Thyroid gland (tissue), 4 donors: ENCODE results near the gene FYN. TPM values are rescaled to one million over a fixed set of nuclear protein-coding genes. Genes with fewer than 3 reads are reported as not detected.

ENCODE experiments used
- DNase-seq, 2 donors: peaks; one replicate each; pipeline ENCODE4 v3.0.0-alpha.2; 2019
- H3K27ac ChIP-seq, 3 donors: fragments of 200-600 bp; sonication (generic); 1 replicate in 2 of 3; 2 replicates in 1 of 3; pipeline ENCODE4 v1.5.1; 2016 to 2019; ENCODE audit warnings: mild to moderate bottlenecking in 1 of 3, moderate library complexity in 1 of 3
- H3K27me3 ChIP-seq: fragments of 200-600 bp; sonication (generic); one replicate; pipeline ENCODE4 v1.5.1; 2019
- H3K36me3 ChIP-seq, 2 donors: fragments of 200-600 bp; sonication (generic); one replicate each; pipeline ENCODE4 v1.5.1; 2016 to 2019
- H3K4me1 ChIP-seq, 2 donors: fragments of 200-600 bp; sonication (generic); one replicate each; pipeline ENCODE4 v1.5.1; 2017 to 2019
- H3K4me3 ChIP-seq, 3 donors: fragments of 200-600 bp; sonication (generic); replicated peaks in 1 of 3; 1 replicate in 2 of 3; 2 replicates in 1 of 3; pipeline ENCODE4 v1.5.1; 2016; ENCODE audit warnings: mild to moderate bottlenecking in 1 of 3
- H3K9me3 ChIP-seq: fragments of 200-600 bp; sonication (generic); one replicate; pipeline ENCODE4 v1.5.1; 2017
- POLR2A ChIP-seq, 2 donors: fragments of 450-650 bp; IDR thresholded peaks; one replicate each; pipeline ENCODE4 v1.6.1; 2017; ENCODE audit warnings: antibody characterized with exemption in 2 of 2, mild to moderate bottlenecking in 2 of 2, moderate library complexity in 1 of 2
- WGBS, 2 donors: methylation state at CpG; one replicate each; pipeline ENCODE4 v1.1.5; 2017; 5-methylcytosine and 5-hydroxymethylcytosine counted together
- intact Hi-C: fragments of 100-400 bp; cut with DNase I; formaldehyde crosslinking; loops from one replicate; pipeline ENCODE4 v1.15.1; 2023
- total RNA-seq, 4 donors: library from RNA; depleted of rRNA; stranded (reverse); fragments of >200 nt; gene quantifications; one replicate each; pipeline ENCODE4 v1.2.3, GENCODE V29; 2016
- TF ChIP-seq, protein P1 (sequence below), 6 experiments: fragments of 200-600 bp in 3 of 6; fragments of 450-650 bp in 3 of 6; sonication (generic) in 3 of 6; IDR thresholded peaks; one replicate each; pipeline ENCODE4 v1.5.1; 2016 to 2019; ENCODE audit warnings: antibody characterized with exemption in 6 of 6, mild to moderate bottlenecking in 2 of 6, inconsistent platforms in 1 of 6, moderate library complexity in 1 of 6

Gene FYN
- total RNA-seq, 4 donors from 2014 or later, result 67.0 to 206 (median 95.9) TPM

GRCh38 chr6:111620169-111620568, 253.1 kb downstream of the FYN start:
- no peak overlapping the region for H3K4me3 ChIP-seq
- no peaks in the 10 kb centered on the region for H3K36me3 ChIP-seq
- H3K4me1 ChIP-seq, result peaks cover 3 to 4% of the 10 kb centered on the region in 2 donors
- DNase-seq, result no peak
- intact Hi-C loops, result no loop called here
- H3K27ac ChIP-seq, result no peak overlapping the region
- no peaks in the 10 kb centered on the region for H3K9me3 ChIP-seq
- no peaks in the 10 kb centered on the region for H3K27me3 ChIP-seq
- TF ChIP-seq, protein P1, sequence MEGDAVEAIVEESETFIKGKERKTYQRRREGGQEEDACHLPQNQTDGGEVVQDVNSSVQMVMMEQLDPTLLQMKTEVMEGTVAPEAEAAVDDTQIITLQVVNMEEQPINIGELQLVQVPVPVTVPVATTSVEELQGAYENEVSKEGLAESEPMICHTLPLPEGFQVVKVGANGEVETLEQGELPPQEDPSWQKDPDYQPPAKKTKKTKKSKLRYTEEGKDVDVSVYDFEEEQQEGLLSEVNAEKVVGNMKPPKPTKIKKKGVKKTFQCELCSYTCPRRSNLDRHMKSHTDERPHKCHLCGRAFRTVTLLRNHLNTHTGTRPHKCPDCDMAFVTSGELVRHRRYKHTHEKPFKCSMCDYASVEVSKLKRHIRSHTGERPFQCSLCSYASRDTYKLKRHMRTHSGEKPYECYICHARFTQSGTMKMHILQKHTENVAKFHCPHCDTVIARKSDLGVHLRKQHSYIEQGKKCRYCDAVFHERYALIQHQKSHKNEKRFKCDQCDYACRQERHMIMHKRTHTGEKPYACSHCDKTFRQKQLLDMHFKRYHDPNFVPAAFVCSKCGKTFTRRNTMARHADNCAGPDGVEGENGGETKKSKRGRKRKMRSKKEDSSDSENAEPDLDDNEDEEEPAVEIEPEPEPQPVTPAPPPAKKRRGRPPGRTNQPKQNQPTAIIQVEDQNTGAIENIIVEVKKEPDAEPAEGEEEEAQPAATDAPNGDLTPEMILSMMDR (IDR thresholded peaks at IDR 0.05), result no peak
- no peak for TF ChIP-seq POLR2A (IDR thresholded peaks at IDR 0.05)

- no peak overlapping the region for H3K4me3 ChIP-seq
- H3K4me1 ChIP-seq, result peaks cover 6 to 8% of the 10 kb centered on the region in 2 donors
- H3K9me3 ChIP-seq, result no peaks in the 10 kb centered on the region
- H3K36me3 ChIP-seq, result no peaks in the 10 kb centered on the region
- 92 to 93% methylated on average over 6 of the region's 6 CpGs for WGBS, 2 donors
- TF ChIP-seq, protein P1 (IDR thresholded peaks at IDR 0.05), result no peak
- no peak for TF ChIP-seq POLR2A (IDR thresholded peaks at IDR 0.05)
- DNase-seq, result no peak
- no peaks in the 10 kb centered on the region for H3K27me3 ChIP-seq
- intact Hi-C loops, result no loop called here
- no peak overlapping the region for H3K27ac ChIP-seq
Measured at GRCh38 chr6:111618407-111618806, 254.8 kb downstream of the FYN start.

GRCh38 chr6:111617149-111617548, 256.1 kb downstream of the FYN start:
- Histone ChIP-seq H3K36me3 (no peaks in the 10 kb centered on the region), H3K4me1 (peaks cover 6 to 8% of the 10 kb centered on the region in 2 donors), H3K9me3 (no peaks in the 10 kb centered on the region), H3K27me3 (no peaks in the 10 kb centered on the region), H3K4me3 (no peak overlapping the region), H3K27ac (no peak overlapping the region)
- intact Hi-C loops, result no loop called here
- no peak for DNase-seq
- no peak for TF ChIP-seq POLR2A (IDR thresholded peaks at IDR 0.05)
- TF ChIP-seq, protein P1 (IDR thresholded peaks at IDR 0.05), result no peak
- WGBS, 2 donors, result 87 to 92% methylated on average over 5 of the region's 5 CpGs

- Histone ChIP-seq H3K27ac (no peak overlapping the region), H3K27me3 (no peaks in the 10 kb centered on the region), H3K4me3 (no peak overlapping the region), H3K36me3 (no peaks in the 10 kb centered on the region), H3K9me3 (no peaks in the 10 kb centered on the region), H3K4me1 (peaks cover 6 to 8% of the 10 kb centered on the region in 2 donors)
- DNase-seq, result no peak
- TF ChIP-seq, protein P1 (IDR thresholded peaks at IDR 0.05), result no peak
- TF ChIP-seq POLR2A (IDR thresholded peaks at IDR 0.05), result no peak
- 83 to 91% methylated on average over 12 of the region's 12 CpGs for WGBS, 2 donors
- intact Hi-C loops, result no loop called here
Measured at GRCh38 chr6:111615916-111616612, 257.2 kb downstream of the FYN start.

DNA sequence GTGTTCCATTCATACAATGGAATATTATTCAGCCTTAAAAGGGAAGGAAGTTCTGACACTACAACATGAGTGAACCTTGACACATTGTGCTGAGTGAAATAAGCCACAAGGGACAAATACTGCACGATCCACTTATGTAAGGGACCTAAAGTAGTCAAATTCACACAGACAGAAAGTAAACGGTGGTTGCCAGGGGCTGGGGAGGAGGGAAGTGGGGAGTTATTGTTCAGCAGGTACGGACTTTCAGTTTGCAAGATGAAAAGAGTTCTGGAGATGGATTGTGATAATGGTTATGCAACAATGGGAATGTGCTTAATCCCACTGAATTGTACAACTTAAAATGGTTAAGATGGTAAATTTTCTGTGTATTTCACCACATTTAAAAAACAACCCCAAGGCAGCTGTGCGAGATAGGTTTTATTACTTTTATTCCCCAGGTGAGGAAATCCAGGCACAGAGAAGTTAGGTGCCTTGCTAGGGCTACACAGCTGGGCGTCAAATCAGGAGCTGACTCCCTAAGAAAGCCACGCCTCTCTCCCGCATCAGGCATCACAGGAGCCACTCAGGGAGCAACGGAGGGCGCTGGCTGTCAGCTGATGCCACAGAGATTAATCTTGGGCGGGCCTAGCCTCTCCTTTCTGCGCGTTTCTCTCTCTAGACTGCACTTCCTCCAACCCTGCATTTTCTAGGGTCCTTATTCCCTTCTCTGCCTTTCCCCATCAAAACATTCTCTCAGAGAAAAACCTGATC, 258.2 kb downstream of the FYN start:
- no peaks in the 10 kb centered on the region for H3K27me3 ChIP-seq
- H3K9me3 ChIP-seq, result no peaks in the 10 kb centered on the region
- peak; percentile 75 to 82 for DNase-seq
- H3K4me3 ChIP-seq, result no peak overlapping the region
- intact Hi-C loops, result no loop called here
- no peak overlapping the region for H3K27ac ChIP-seq
- peaks cover 6 to 8% of the 10 kb centered on the region in 2 donors for H3K4me1 ChIP-seq
- WGBS, 2 donors, result 33 to 36% methylated on average over 12 of the region's 12 CpGs
- TF ChIP-seq, protein P1 (IDR thresholded peaks at IDR 0.05), result no peak
- peak in 1 of 2 donors; percentile 12 for TF ChIP-seq POLR2A (IDR thresholded peaks at IDR 0.05)
- no peaks in the 10 kb centered on the region for H3K36me3 ChIP-seq
